GM18868 (cell line): ENCODE results near the gene PLD5.
"Not testable (repeated sequence)": the region's sequence is repeated elsewhere in the genome, so short reads cannot be mapped to it uniquely, and the experiment has no call there.

Source experiments
- ATAC-seq: cut with Tn5 transposase; IDR thresholded peaks from one replicate; pipeline ENCODE4 v1.9.1; 2021; ENCODE audit warnings: mild to moderate bottlenecking, moderate library complexity; ENCODE audit not compliant: unreplicated experiment

Gene PLD5

DNA sequence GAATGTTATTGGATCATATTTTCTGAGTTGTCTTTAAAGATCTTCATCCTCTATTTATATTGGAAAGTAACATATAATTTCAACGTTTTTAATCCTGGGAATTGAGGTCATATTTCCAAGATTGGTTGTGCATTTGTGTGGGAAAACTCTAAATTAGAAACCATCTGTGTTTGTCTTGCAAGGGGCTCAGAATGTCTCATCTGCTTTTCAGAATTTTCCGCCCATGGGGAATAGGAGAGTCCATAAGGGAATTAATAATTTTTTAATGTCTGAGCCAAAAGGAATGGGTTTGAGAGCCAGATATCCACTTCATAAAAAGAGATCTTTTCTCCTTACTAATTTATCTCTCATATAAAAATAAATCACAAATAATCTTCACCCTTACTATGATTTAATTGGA lies 440.8 kb downstream of the PLD5 start:
- no peak for ATAC-seq

DNA sequence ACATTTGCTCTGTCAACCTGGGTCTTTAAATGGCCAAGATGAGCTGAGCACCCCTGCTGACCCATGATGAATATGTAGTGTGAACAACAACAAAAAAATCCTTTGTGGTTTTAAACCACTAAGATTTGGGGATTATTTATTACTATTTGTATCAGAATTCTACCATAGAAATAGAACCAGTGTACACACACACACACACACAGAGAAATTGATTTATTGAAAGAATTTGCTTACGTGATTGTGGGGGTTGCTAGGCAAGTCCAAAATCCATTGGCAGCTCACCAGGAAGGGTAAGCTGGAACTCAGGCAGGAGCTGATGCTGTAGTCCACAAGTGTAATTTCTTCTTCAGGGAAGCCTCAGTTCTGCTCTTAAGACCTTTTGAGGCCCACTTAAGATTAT lies 443.1 kb downstream of the PLD5 start:
- ATAC-seq, result no peak

DNA sequence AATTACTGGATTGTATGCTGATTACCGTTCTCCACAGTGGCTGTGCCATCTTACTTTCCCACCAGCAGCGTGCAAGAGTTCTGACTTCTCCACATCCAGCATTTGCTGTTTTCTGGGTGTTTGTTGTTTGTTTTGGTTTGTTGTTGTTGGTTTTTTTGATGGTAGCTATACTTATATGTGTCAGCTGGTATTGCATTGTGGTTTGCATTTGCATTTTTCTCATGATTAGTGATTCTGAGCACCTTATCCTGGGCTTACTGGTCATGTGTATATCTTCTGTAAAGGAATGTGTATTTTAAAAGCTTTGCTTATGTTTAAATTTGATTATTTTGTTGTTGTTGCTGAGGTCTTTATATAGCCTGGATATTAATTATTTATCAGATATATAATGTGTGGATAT lies 458.7 kb downstream of the PLD5 start:
- ATAC-seq, result no peak

DNA sequence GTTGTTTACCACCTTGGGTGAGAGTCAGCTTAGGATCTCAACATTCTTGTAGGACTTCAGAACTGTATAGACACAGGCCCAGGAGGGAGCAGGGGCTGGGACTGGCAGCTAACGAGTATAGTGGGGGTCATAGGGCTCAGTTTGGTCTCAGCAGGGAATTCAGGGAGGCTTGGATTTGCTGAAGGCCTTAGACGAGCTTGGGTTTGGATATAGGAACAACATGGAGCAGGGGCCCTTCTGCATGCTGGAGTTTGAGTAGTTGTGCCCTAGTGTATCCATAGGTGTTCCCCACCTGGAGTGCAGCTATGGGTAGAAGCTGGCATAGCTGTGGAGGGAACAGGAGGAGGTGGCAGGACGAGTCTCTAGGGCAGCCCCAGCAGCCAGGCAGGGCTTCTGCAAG lies 462.2 kb downstream of the PLD5 start:
- no peak for ATAC-seq

DNA sequence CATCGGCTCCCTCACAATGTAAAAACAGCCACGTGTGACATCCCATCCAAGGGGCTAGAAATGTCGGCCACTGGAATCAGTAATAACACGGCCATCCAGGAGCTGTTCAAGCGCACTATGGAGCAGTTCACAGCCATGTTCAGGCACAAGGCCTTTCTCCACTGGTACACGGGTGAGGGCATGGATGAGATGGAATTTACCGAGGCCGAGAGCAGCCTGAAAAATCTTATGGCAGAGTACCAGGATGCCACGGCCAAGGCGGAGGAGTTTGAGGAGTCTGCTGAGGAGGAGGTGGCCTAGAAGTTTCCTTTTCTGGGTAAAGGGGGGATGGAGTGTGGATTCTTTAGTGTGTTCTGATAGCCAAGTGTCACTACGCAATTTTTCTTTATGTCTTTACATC lies 464.5 kb downstream of the PLD5 start:
- ATAC-seq, result no peak

DNA sequence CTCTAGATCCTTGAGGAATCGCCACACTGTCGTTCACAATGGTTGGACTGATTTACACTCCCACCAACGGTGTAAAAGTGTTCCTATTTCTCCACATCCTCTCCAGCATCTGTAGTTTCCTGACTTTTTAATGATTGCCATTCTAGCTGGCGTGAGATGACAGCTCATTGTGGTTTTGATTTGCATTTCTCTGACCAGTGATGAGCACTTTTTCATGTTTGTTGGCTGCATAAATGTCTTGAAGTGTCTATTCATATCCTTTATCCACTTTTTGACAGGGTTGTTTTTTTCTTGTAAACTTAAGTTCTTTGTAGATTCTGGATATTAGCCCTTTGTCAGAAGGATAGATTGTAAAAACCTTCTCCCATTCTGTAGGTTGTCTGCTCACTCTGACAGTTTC lies 465.9 kb downstream of the PLD5 start:
- not testable (repeated sequence) for ATAC-seq

DNA sequence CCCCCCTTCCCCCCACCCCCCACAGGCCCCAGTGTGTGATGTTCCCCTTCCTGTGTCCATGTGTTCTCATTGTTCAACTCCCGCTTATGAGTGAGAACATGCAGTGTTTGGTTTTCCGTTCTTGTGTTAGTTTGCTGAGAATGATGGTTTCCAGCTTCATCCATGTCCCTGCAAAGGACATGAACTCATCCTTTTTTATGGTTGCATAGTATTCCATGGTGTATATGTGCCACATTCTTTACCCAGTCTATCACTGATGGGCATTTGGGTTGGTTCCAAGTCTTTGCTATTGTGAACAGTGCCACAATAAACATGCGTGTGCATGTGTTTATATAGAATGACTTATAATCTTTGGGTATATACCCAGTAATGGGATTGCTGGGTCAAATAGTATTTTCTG lies 466.3 kb downstream of the PLD5 start:
- not testable (repeated sequence) for ATAC-seq

DNA sequence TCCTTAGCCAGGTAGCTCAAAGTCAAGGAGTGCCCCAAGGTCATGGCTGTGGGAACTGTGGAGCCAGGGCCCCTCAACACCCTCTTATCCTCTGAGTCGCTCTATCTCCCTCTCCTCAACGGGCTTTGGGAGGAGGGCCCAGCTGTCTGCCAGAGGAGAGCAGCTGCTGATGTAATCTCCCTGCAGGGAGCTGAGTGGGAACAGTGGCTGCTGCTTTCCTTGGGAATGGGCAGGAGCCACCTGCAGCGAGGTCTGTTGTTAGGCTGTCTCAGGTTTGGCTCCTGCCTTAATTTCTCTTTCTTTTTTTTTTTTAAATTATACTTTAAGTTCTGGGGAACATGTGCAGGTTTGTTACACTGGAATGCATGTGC lies 466.8 kb downstream of the PLD5 start:
- no peak for ATAC-seq

DNA sequence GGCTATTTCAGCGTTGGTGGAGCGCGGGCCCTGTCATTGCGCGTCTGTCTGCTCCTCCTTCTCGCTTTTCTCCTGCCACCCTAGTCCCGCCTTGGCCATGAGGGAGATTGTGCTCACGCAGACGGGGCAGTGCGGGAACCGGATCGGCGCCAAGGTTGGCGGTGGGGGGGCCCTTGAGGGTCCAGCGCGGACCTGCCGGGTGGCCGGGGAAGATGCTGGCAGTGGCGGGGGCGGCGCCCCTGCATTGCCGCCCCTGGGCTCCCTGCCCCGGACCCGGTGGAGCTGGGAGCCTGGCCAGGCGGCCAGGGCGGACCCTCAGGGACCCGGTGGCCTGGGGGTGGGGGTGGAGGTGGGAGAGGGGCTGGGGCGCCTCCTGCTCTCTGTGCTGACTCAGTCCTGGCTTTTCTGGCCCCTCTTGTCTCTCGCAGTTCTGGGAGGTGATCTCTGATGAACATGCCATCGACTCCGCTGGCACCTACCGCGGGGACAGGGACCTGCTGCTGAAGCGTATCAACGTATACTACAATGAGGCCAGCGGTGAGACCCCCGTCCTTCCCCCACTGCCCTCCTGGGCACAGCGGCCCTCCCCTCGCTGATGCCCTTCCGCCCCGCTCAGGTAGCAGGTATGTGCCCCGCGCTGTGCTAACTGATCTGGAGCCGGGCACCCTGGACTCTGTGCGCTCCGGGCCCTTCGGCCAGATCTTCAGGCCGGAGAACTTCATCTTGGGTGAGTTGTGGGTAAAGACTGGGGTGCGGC lies 467.3 kb downstream of the PLD5 start:
- no peak for ATAC-seq

DNA sequence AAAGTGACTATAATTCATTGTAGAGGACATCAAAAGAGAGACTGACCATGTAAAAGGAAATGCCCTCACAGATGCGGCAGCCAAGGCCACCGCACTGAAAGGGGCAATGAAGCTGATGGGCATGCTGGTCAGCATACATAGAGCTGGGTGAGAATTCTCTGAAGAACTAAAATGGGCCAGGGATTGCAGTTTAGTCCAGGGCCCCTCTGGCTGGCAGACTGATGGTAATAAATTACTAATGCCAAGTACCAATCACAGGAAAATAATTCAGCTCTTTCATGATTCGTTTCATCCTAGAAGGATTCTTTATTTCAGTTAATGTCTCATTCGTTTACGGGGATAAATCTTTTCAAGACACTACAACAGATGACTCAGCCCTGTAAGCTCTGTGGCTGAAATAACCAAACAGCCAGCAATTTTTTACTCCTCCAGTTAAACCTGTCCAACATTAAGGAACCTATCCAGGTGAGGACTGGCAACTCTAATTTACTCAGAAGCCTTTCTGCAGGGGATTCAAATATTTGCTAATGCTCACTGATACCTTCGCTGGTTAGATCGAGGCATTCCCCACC lies 468.7 kb downstream of the PLD5 start:
- ATAC-seq, result no peak

DNA sequence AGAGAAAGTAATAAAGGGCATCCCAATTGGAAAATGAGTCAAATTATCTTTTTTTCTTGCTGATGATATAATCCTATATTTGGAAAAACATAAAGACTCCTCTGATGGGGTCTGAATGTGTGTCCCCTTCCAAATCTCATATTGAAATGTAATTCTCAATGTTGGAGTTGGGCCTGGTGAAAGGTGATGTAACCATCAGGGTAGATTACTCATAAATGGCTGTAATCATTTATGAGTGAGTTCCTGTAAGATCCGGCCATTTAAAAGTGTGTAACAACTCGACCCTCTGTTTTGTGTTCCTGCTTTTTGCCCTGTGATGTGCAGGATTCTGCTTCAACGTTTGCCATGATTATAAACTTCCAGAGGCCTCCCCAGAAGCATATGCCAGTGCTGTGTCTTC lies 481.3 kb downstream of the PLD5 start:
- no peak for ATAC-seq

DNA sequence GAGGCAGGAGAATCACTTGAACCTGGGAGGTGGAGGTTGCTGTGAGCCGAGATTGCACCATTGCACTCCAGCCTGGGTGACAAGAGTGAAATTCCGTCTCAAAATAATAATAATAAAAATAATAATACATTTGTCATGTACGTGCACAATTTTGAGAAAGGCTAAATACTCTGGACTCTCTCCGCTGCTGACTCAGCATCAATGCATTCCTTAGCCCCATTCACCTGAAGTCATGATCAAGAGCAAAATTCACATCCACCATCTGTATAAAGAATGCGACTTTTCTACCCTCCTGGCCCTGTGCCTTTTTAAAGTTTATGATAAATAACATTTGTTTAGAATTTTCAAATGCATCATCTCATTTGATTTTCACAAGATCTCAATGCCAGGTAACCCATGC lies 490.1 kb downstream of the PLD5 start:
- no peak for ATAC-seq

DNA sequence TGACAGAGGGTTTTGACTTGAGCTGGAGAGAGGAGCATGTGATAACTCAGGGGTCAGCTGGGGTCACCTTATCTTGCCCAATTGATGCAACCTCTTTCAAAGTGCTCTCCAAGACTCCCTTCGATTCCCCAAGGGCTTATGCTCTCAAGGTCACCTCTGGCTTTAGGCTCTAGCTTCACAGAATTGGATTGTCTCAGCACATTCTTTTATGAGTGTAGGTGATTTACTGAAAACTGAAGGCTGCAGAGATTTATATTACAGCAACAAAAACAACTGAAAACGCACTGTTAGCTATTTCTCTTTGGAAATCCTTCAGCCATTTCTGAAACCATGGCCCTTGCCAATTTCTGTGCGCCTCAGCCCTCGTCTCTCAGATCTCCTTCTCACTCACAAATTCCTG lies 491.1 kb downstream of the PLD5 start:
- ATAC-seq, result no peak
